ENCODE measurements around the gene AMELX. TPM values are rescaled to one million over a fixed set of nuclear protein-coding genes. Genes with fewer than 3 reads are reported as not detected.
A peak's percentile ranks its signal among the peaks of the same experiment; 100 is the strongest.

The AMELX gene
- total RNA-seq, 6 experiments from 2014 or later = not detected

DNA sequence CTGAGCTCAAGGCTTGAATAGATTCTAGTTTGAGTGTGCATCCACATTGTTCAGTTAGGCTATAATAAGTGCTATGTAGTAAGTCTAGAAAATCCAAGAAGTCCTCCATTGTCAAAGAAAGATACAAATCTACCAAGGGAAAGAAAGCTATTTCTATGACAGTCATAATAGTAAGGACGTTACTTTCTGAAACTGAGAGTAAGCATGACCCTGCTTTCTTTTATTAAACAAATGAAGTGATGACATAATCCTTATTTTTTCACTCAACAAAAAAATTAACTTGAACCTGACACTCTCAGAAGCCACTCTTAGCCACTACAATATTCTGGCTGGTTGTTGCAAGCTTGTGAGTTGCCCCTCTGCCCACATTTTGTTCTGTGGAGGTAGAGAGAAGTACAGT lies 33.8 kb upstream of the AMELX start:
- no peak overlapping the region for H3K4me3 Mint-ChIP-seq
- TF ChIP-seq CTCF (IDR thresholded peaks at IDR 0.05) = no peak
- peaks cover 37% of the 10 kb centered on the region for H3K4me1 Mint-ChIP-seq (ENCODE audit: low read depth)
- no peak overlapping the region for H3K27ac Mint-ChIP-seq
- H3K9me3 Mint-ChIP-seq = no peaks in the 10 kb centered on the region
- no peak for DNase-seq
- no peaks in the 10 kb centered on the region for H3K36me3 Mint-ChIP-seq (ENCODE audit: low read depth)
- peaks cover 1% of the 10 kb centered on the region; the same call in 1 of the 2 replicates for H3K27me3 Mint-ChIP-seq (ENCODE audit: insufficient read depth)

GRCh38 chrX:11261260-11261659 lies 32.0 kb upstream of the AMELX start:
- TF ChIP-seq CTCF (IDR thresholded peaks at IDR 0.05) = no peak
- Mint-ChIP-seq H3K27ac (peak overlapping the region; percentile 77), H3K9me3 (no peaks in the 10 kb centered on the region), H3K4me3 (peak overlapping the region; percentile 22; the same call in 1 of the 2 replicates), H3K36me3 (ENCODE audit: low read depth) (no peaks in the 10 kb centered on the region), H3K27me3 (ENCODE audit: insufficient read depth) (peaks cover 1% of the 10 kb centered on the region; the same call in 1 of the 2 replicates), H3K4me1 (ENCODE audit: low read depth) (peaks cover 51% of the 10 kb centered on the region)
- peak; percentile 66 for DNase-seq

GRCh38 chrX:11264925-11265324 lies 28.3 kb upstream of the AMELX start:
- no peak for TF ChIP-seq CTCF (IDR thresholded peaks at IDR 0.05)
- no peak for DNase-seq
- H3K27me3 Mint-ChIP-seq (ENCODE audit: insufficient read depth) = no peaks in the 10 kb centered on the region
- H3K36me3 Mint-ChIP-seq (ENCODE audit: low read depth) = no peaks in the 10 kb centered on the region
- H3K27ac Mint-ChIP-seq = no peak overlapping the region
- peaks cover 72% of the 10 kb centered on the region for H3K4me1 Mint-ChIP-seq (ENCODE audit: low read depth)
- 0 out of 2 replicates have a peak overlapping the region, but pooled peaks have one; percentile 64 for H3K4me3 Mint-ChIP-seq
- H3K9me3 Mint-ChIP-seq = no peaks in the 10 kb centered on the region

DNA sequence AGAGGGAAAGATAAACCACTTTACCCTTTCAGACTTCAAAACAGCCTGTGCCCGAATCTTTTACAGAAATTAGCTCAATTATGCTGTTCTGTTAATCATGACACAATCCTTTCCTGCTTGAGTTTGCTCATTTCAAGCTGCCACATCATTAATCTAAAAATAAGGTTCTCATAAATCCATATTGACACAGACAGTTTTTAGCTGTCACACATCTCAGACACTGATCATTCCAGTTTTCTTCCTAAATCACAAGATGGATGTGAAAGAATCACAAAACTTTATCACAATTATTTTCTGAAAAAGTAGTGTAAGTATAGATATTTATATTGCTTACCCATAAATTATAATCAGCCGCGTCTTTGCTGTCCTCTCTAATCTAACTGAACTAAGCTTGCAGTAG lies 27.9 kb upstream of the AMELX start:
- peak overlapping the region; percentile 64 for H3K4me3 Mint-ChIP-seq
- peaks cover 72% of the 10 kb centered on the region for H3K4me1 Mint-ChIP-seq (ENCODE audit: low read depth)

GRCh38 chrX:11266573-11267003 lies 26.6 kb upstream of the AMELX start:
- peaks cover 72% of the 10 kb centered on the region for H3K4me1 Mint-ChIP-seq (ENCODE audit: low read depth)
- no peak overlapping the region for H3K4me3 Mint-ChIP-seq
- no peaks in the 10 kb centered on the region for H3K9me3 Mint-ChIP-seq
- no peak for TF ChIP-seq CTCF (IDR thresholded peaks at IDR 0.05)
- H3K27me3 Mint-ChIP-seq (ENCODE audit: insufficient read depth) = no peaks in the 10 kb centered on the region
- H3K36me3 Mint-ChIP-seq (ENCODE audit: low read depth) = no peaks in the 10 kb centered on the region
- H3K27ac Mint-ChIP-seq = 0 out of 2 replicates have a peak overlapping the region, but pooled peaks have one; percentile 38
- no peak for DNase-seq

More for the DNA sequence above, 27.9 kb upstream of the AMELX start:
- no peaks in the 10 kb centered on the region for H3K27me3 Mint-ChIP-seq (ENCODE audit: insufficient read depth)
- H3K36me3 Mint-ChIP-seq (ENCODE audit: low read depth) = no peaks in the 10 kb centered on the region
- no peak for TF ChIP-seq CTCF (IDR thresholded peaks at IDR 0.05)
- DNase-seq = no peak
- H3K9me3 Mint-ChIP-seq = no peaks in the 10 kb centered on the region
- H3K27ac Mint-ChIP-seq = no peak overlapping the region

- no peaks in the 10 kb centered on the region for H3K9me3 Mint-ChIP-seq
- H3K4me3 Mint-ChIP-seq = no peak overlapping the region
- no peak for DNase-seq
- no peaks in the 10 kb centered on the region for H3K27me3 Mint-ChIP-seq (ENCODE audit: insufficient read depth)
- peaks cover 78% of the 10 kb centered on the region for H3K4me1 Mint-ChIP-seq (ENCODE audit: low read depth)
- H3K36me3 Mint-ChIP-seq (ENCODE audit: low read depth) = no peaks in the 10 kb centered on the region
- no peak for TF ChIP-seq CTCF (IDR thresholded peaks at IDR 0.05)
- H3K27ac Mint-ChIP-seq = no peak overlapping the region
These were observed 25.8 kb upstream of the AMELX start for GRCh38 chrX:11267425-11267824.

Measured in HFFc6 (cell line).